ENCODE measurements around the gene ZNF106.

ZNF106 gene

DNA sequence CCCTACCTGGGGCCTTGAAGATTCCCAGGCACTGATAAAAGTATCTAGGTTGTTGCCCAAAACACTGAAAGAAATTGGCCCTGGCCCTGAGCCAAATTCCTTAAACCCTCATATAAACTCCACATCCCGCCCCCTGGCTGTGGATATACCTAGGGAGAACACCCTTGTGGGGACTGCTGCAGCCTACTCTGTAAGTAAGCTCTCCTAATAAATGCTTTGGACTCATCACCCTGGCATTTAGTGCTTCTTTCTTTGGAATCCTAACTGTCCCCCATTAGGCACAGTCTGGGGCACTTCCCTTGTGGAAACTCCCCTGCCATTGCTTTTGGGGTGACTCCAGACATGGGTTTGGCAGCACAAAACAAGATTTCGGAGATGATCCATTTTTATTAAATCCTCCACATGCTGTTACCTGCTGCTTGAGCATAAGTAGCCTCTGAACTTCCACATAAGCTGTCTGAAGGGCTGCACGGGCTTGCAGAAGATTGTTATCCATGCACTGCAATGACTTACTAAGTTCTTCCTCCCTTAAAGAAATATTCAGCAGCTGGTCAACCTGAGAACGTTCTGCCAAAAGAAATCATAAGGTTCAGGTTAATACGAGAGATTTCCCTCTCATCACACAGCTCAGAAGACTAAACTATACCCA, 46.4 kb downstream of the ZNF106 start:
- H3K4me1 ChIP-seq (ENCODE audit: control insufficient read depth, insufficient read depth, low read length): no peaks in the 10 kb centered on the region
- H3K9ac ChIP-seq (ENCODE audit: low read depth, low read length): no peak overlapping the region
- no peaks in the 10 kb centered on the region for H3K9me3 ChIP-seq (ENCODE audit: control insufficient read depth, insufficient read depth, low read length)
- H3K27me3 ChIP-seq (ENCODE audit: control insufficient read depth, insufficient read depth, low read length): no peaks in the 10 kb centered on the region
- no peak overlapping the region for H3K4me3 ChIP-seq (ENCODE audit: low read depth, low read length)
- H3K36me3 ChIP-seq (ENCODE audit: control insufficient read depth, insufficient read depth, low read length): peaks cover 12% of the 10 kb centered on the region

DNA sequence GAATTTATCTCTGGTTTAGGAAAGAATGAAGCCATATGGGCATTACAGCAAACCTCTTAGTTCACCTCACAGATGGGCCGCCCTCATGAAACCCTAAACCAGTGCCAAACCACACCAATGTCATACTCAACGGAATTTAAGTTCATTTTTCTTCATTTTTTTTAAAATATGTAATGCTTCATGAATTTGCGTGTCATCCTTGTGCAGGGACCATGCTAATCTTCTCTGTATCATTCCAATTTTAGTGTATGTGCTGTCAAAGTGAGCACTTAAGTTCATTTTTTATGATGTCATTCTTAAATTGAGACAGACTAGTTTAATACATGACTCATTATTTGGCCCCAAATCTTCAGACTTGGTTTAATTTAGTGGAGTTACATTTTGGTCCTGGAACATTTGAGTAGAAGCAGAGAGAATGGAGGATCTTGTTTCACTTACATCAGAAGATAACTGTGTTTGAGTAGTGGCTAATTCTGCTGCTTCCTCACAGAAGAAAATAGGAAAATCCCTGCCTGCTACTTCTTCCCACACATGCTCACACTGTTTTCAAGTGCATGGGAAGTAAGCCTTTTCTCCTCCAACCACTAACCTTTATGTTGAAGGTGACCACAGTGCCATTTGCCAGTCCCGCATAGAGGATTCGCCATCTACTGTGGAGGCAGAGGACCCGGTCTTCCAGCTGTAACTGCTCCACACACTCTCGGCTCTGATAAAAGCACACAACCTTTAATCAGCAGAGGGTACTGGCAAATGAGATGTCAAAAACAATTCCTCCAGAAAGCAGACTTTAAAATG, 63.3 kb downstream of the ZNF106 start:
- H3K27me3 ChIP-seq (ENCODE audit: control insufficient read depth, insufficient read depth, low read length): no peaks in the 10 kb centered on the region
- no peak overlapping the region for H3K9ac ChIP-seq (ENCODE audit: low read depth, low read length)

DNA sequence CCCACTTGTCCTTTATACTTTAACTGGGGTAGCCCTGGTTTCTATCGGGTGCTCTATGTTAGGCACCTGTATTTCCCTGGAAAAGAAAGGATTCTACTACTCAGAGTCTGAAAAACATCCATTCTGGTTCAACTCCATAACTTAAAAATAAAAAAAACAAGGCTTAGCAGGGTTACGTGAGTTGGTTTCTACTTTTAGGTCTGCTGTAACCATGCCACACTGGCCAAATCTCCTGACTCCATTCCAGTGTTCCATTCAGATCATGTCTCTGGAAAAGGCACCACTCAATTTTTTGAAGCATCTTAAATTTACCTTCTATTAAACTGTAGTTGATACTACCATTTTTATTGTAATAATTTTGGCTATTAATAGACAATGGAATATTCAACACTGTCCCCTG, 69.6 kb downstream of the ZNF106 start:
- H3K4me3 ChIP-seq (ENCODE audit: low read depth, low read length): no peak overlapping the region
- no peaks in the 10 kb centered on the region for H3K9me3 ChIP-seq (ENCODE audit: control insufficient read depth, insufficient read depth, low read length)
- no peaks in the 10 kb centered on the region for H3K27me3 ChIP-seq (ENCODE audit: control insufficient read depth, insufficient read depth, low read length)
- H3K36me3 ChIP-seq (ENCODE audit: control insufficient read depth, insufficient read depth, low read length): peaks cover 11% of the 10 kb centered on the region
- no peak overlapping the region for H3K9ac ChIP-seq (ENCODE audit: low read depth, low read length)
- no peaks in the 10 kb centered on the region for H3K4me1 ChIP-seq (ENCODE audit: control insufficient read depth, insufficient read depth, low read length)

More for the DNA sequence above, 63.3 kb downstream of the ZNF106 start:
- peaks cover 8% of the 10 kb centered on the region for H3K36me3 ChIP-seq (ENCODE audit: control insufficient read depth, insufficient read depth, low read length)
- no peak overlapping the region for H3K4me3 ChIP-seq (ENCODE audit: low read depth, low read length)
- no peaks in the 10 kb centered on the region for H3K4me1 ChIP-seq (ENCODE audit: control insufficient read depth, insufficient read depth, low read length)
- no peaks in the 10 kb centered on the region for H3K9me3 ChIP-seq (ENCODE audit: control insufficient read depth, insufficient read depth, low read length)

DNA sequence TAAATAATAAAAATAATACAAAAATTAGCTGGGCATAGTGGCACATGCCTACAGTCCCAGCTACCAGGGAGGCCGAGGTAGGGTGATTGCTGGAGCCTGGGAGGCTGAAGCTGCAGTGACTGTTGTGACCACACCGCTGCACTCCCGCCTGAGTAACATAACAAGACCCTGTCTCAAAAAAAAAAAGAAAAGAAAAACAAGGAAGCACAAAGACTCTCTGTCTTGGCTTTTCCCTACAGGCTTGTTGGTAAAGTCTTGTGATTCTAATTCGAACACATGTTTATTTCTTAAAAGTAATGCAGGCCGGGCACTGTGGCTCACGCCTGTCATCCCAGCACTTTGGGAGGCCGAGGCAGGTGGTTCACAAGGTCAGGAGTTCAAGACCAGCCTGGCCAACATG, 71.6 kb downstream of the ZNF106 start:
- H3K9ac ChIP-seq (ENCODE audit: low read depth, low read length): no peak overlapping the region

DNA sequence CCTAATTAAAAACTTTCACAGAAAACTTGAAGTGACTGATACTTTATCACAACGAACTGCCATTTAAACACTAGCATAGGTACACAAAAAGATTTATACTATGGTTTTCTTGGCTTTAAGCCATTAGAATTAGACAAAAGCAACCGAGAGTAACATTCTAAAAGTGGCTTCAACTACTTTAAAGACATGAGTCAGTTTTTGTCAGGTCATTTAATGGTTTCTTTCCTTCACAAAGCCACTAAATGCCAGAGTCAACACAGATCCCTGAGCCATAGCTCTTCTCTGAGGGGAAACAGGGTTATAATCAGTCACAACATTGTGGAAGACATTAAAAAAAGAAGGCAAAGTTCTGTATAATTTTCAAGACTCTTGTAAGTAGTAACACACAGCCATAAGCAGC, 77.0 kb downstream of the ZNF106 start:
- H3K4me1 ChIP-seq (ENCODE audit: control insufficient read depth, insufficient read depth, low read length): no peaks in the 10 kb centered on the region
- no peaks in the 10 kb centered on the region for H3K9me3 ChIP-seq (ENCODE audit: control insufficient read depth, insufficient read depth, low read length)
- no peaks in the 10 kb centered on the region for H3K27me3 ChIP-seq (ENCODE audit: control insufficient read depth, insufficient read depth, low read length)
- H3K9ac ChIP-seq (ENCODE audit: low read depth, low read length): no peak overlapping the region
- H3K4me3 ChIP-seq (ENCODE audit: low read depth, low read length): no peak overlapping the region
- peaks cover 18% of the 10 kb centered on the region for H3K36me3 ChIP-seq (ENCODE audit: control insufficient read depth, insufficient read depth, low read length)

More for the DNA sequence above, 71.6 kb downstream of the ZNF106 start:
- H3K9me3 ChIP-seq (ENCODE audit: control insufficient read depth, insufficient read depth, low read length): no peaks in the 10 kb centered on the region
- H3K4me1 ChIP-seq (ENCODE audit: control insufficient read depth, insufficient read depth, low read length): no peaks in the 10 kb centered on the region
- no peak overlapping the region for H3K4me3 ChIP-seq (ENCODE audit: low read depth, low read length)
- no peaks in the 10 kb centered on the region for H3K27me3 ChIP-seq (ENCODE audit: control insufficient read depth, insufficient read depth, low read length)
- peaks cover 17% of the 10 kb centered on the region for H3K36me3 ChIP-seq (ENCODE audit: control insufficient read depth, insufficient read depth, low read length)

DNA sequence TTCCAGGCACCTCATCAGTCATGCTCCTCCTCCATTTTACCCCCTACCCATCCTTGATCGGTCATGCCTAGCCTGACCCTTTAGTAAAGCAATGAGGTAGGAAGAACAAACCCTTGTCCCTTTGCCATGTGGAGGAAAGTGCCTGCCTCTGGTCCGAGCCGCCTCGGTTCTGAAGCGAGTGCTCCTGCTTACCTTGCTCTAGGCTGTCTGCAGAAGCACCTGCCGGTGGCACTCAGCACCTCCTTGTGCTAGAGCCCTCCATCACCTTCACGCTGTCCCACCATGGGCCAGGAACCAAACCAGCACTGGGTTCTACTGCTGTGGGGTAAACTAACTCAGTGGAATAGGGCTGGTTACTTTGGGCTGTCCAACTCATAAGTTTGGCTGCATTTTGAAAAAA, 79.1 kb downstream of the ZNF106 start:
- Histone ChIP-seq H3K4me1 (ENCODE audit: control insufficient read depth, insufficient read depth, low read length) (no peaks in the 10 kb centered on the region), H3K27me3 (ENCODE audit: control insufficient read depth, insufficient read depth, low read length) (no peaks in the 10 kb centered on the region), H3K36me3 (ENCODE audit: control insufficient read depth, insufficient read depth, low read length) (peaks cover 13% of the 10 kb centered on the region), H3K9me3 (ENCODE audit: control insufficient read depth, insufficient read depth, low read length) (no peaks in the 10 kb centered on the region), H3K9ac (ENCODE audit: low read depth, low read length) (no peak overlapping the region), H3K4me3 (ENCODE audit: low read depth, low read length) (no peak overlapping the region)

DNA sequence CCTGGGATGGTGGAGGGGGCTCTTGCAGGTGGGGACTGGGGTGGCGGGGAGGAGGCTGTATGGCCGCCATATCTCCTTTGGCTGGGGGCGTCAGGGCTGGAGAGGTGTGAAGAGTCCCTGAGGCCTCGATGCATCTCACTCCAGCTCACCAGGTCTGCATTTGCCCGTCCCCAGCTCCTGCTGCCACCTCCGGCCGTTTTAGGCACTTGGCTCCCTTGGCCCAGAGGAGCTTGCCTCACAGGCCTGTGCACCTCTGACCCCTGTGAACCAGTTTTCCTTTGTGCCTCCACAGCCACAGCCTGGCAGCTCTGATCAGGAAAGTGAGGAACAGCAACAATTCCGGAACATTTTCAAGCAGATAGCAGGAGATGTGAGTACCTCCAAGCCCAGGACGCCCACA, 81.9 kb downstream of the ZNF106 start:
- no peaks in the 10 kb centered on the region for H3K9me3 ChIP-seq (ENCODE audit: control insufficient read depth, insufficient read depth, low read length)
- no peaks in the 10 kb centered on the region for H3K4me1 ChIP-seq (ENCODE audit: control insufficient read depth, insufficient read depth, low read length)
- no peak overlapping the region for H3K4me3 ChIP-seq (ENCODE audit: low read depth, low read length)
- H3K27me3 ChIP-seq (ENCODE audit: control insufficient read depth, insufficient read depth, low read length): no peaks in the 10 kb centered on the region
- H3K36me3 ChIP-seq (ENCODE audit: control insufficient read depth, insufficient read depth, low read length): peaks cover 5% of the 10 kb centered on the region
- H3K9ac ChIP-seq (ENCODE audit: low read depth, low read length): no peak overlapping the region

DNA sequence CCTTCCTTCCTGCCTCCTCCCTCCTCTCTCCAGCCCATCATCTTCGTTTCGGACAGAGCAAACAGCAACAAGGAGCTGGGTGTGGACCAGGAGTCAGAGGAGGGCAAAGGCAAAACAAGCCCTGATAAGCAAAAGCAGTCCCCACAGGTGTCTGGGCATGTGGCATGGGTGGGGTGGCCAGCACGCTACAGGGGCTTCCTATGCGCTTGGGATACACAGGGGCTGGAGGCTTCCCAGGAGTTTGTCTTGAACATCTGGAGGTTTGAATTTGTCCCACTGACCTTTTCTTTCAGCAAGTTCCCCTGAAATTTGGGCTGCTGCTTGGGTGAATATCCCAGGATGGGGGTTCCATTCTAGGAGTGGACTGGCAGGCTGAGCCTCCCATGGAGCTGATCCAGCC, 82.8 kb downstream of the ZNF106 start:
- Histone ChIP-seq H3K36me3 (ENCODE audit: control insufficient read depth, insufficient read depth, low read length) (peaks cover 5% of the 10 kb centered on the region), H3K4me3 (ENCODE audit: low read depth, low read length) (no peak overlapping the region), H3K9me3 (ENCODE audit: control insufficient read depth, insufficient read depth, low read length) (no peaks in the 10 kb centered on the region), H3K27me3 (ENCODE audit: control insufficient read depth, insufficient read depth, low read length) (no peaks in the 10 kb centered on the region), H3K9ac (ENCODE audit: low read depth, low read length) (no peak overlapping the region), H3K4me1 (ENCODE audit: control insufficient read depth, insufficient read depth, low read length) (no peaks in the 10 kb centered on the region)

DNA sequence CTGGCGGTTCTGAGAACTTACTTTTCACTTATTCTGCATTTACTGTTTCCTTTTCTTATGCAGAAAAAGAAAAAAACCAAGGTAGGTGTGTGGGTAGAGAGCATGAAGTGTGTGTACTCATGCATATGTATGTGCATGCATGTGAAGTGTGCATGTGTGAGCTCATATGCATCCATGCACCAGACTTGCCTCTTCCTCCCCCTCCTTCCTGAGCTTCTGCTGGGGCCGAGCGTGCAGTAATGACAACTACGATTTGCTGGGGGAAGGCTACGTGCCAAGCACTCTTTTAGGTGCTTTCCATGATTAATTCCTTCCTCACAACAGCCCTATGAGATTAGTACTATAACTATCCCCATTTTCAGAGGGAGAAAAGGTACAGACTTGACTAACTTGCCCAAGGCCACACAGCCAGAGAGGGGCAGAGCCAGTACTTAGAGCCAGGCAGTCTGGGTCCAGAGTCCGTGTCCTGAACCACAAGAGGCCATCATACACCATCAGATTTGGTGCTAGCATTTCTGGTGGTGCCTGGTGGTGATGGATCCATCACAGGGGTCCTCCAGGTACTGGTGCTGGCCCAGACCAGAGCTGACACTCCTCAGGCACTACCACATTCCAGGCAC, 85.0 kb downstream of the ZNF106 start:
- no peaks in the 10 kb centered on the region for H3K9me3 ChIP-seq (ENCODE audit: control insufficient read depth, insufficient read depth, low read length)
- H3K4me1 ChIP-seq (ENCODE audit: control insufficient read depth, insufficient read depth, low read length): no peaks in the 10 kb centered on the region
- H3K36me3 ChIP-seq (ENCODE audit: control insufficient read depth, insufficient read depth, low read length): no peaks in the 10 kb centered on the region
- H3K9ac ChIP-seq (ENCODE audit: low read depth, low read length): no peak overlapping the region
- H3K4me3 ChIP-seq (ENCODE audit: low read depth, low read length): no peak overlapping the region
- no peaks in the 10 kb centered on the region for H3K27me3 ChIP-seq (ENCODE audit: control insufficient read depth, insufficient read depth, low read length)

DNA sequence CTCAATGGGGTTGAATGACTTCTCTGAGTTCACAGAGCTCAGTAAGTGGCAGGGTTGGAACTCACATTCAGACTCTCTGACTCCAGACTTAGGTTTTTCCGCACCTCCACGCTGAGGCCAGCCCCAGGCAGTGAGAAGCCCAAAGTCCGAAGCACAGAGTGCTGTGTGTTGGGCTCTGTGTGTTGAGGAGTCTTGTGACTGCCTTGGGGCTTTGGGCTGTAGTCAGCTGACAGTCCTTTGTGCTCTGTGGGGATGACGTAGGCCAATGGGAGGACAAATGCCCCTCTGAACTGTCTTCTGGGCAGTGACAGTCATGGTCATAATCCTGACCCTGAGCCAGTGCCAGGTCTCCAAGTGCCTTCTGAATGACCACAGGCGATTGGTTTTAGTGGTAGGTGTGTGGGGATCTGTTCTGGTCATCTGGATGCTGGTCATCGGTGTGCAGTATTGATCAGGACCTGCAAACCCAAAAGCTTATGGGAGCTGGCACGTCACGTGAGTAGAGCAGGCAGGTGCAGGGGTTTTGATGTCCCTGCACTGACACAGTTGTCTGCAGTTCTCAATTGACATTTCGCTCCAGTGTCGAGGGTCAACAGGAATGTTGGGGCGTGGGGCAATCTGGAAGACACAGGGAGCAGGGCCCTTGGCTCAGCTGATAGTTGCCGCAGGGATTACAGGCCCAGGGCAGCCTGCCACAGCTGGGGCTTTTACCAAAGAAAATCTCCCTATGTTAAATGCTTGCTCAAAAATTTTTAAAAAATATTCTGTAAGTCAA, 86.3 kb downstream of the ZNF106 start:
- Histone ChIP-seq H3K9ac (ENCODE audit: low read depth, low read length) (peak overlapping the region; percentile 12), H3K36me3 (ENCODE audit: control insufficient read depth, insufficient read depth, low read length) (no peaks in the 10 kb centered on the region), H3K4me1 (ENCODE audit: control insufficient read depth, insufficient read depth, low read length) (no peaks in the 10 kb centered on the region), H3K9me3 (ENCODE audit: control insufficient read depth, insufficient read depth, low read length) (no peaks in the 10 kb centered on the region), H3K4me3 (ENCODE audit: low read depth, low read length) (no peak overlapping the region), H3K27me3 (ENCODE audit: control insufficient read depth, insufficient read depth, low read length) (no peaks in the 10 kb centered on the region)

DNA sequence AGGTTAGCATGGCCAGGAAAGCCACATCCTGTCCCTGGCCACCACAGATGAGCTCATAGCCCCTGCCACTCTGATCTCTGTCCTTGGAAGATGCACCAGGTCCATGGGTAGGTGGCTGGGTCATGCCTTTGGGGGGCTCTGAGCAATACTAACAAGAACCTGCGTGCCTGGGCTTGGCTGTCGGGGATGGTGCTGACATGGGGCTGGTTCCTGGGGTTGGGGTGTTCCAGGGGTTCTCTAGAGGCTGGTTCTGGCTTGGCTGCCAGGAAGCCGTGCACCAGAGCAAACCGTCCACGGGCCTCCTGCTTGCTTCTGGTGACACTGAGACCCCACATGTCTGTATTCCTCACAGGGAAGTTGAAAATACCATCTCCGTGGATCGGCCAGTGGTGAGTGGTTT, 87.6 kb downstream of the ZNF106 start:
- Histone ChIP-seq H3K27me3 (ENCODE audit: control insufficient read depth, insufficient read depth, low read length) (no peaks in the 10 kb centered on the region), H3K9ac (ENCODE audit: low read depth, low read length) (no peak overlapping the region), H3K4me3 (ENCODE audit: low read depth, low read length) (no peak overlapping the region), H3K9me3 (ENCODE audit: control insufficient read depth, insufficient read depth, low read length) (no peaks in the 10 kb centered on the region), H3K36me3 (ENCODE audit: control insufficient read depth, insufficient read depth, low read length) (no peaks in the 10 kb centered on the region), H3K4me1 (ENCODE audit: control insufficient read depth, insufficient read depth, low read length) (no peaks in the 10 kb centered on the region)
